OCI-LY7 (cell line): ENCODE results near the gene ADAMTS17. TPM values are rescaled to one million over a fixed set of nuclear protein-coding genes. Genes with fewer than 3 reads are reported as not detected.

Experiments used
- BruUV-seq: library from RNA; stranded (reverse); fragments of 400-500 nt; replicated peaks from 2 replicates; lab custom pipeline; 2021; lab: Mats Ljungman, UMichigan
- CTCF ChIA-PET: fragments of 300-600 bp; sonication (Branson Sonifier 250); formaldehyde crosslinking; loops from one replicate; lab custom pipeline; 2022; ENCODE audit warnings: antibody characterized with exemption; ENCODE audit not compliant: unreplicated experiment; lab: Charles Lee
- POLR2A ChIA-PET: fragments of 300-600 bp; sonication (Branson Sonifier 250); formaldehyde crosslinking; loops from one replicate; lab custom pipeline; 2022; ENCODE audit warnings: antibody characterized with exemption; lab: Charles Lee
- DNase-seq: peaks from one replicate; pipeline ENCODE4 v3.0.0-alpha.2; 2015; ENCODE audit warnings: low spot score
- H2AFZ ChIP-seq: fragments of 200-600 bp; sonication (generic), shearing (Covaris generic); 2 replicates; pipeline ENCODE4 v1.6.1; 2014; ENCODE audit warnings: mild to moderate bottlenecking, antibody characterized with exemption, low read length, moderate library complexity
- H3K27ac ChIP-seq: fragments of 200-600 bp; sonication (generic); 2 replicates; pipeline ENCODE4 v1.5.1; 2014; ENCODE audit warnings: mixed run types, low read depth, mild to moderate bottlenecking, moderate library complexity, low read length, inconsistent platforms; ENCODE audit not compliant: poor library complexity, severe bottlenecking
- H3K36me3 ChIP-seq: fragments of 200-600 bp; sonication (generic); 2 replicates; pipeline ENCODE4 v1.6.1; 2014; ENCODE audit warnings: mild to moderate bottlenecking, antibody characterized with exemption, low read length, moderate library complexity, mixed read lengths; ENCODE audit not compliant: insufficient read depth
- H3K4me1 ChIP-seq: fragments of 200-600 bp; sonication (generic); 2 replicates; pipeline ENCODE4 v1.5.1; 2014; ENCODE audit warnings: mild to moderate bottlenecking, low read length; ENCODE audit not compliant: insufficient read depth, poor library complexity, severe bottlenecking
- H3K4me2 ChIP-seq: fragments of 200-600 bp; sonication (generic); 2 replicates; pipeline ENCODE4 v1.6.1; 2014; ENCODE audit warnings: mild to moderate bottlenecking, low read length
- H3K4me3 ChIP-seq: fragments of 200-600 bp; sonication (generic); 2 replicates; pipeline ENCODE4 v1.5.1; 2014; ENCODE audit warnings: mild to moderate bottlenecking, low read depth, low read length; ENCODE audit not compliant: poor library complexity, severe bottlenecking
- H3K79me2 ChIP-seq: fragments of 200-600 bp; sonication (generic); 2 replicates; pipeline ENCODE4 v1.6.1; 2016; ENCODE audit warnings: low read depth, mild to moderate bottlenecking, low read length, moderate library complexity, mixed read lengths; ENCODE audit not compliant: insufficient read depth
- H3K9me2 ChIP-seq: fragments of 200-600 bp; sonication (generic); 2 replicates; pipeline ENCODE4 v1.6.1; 2016; ENCODE audit warnings: mild to moderate bottlenecking, low read length, mixed read lengths; ENCODE audit not compliant: insufficient read depth
- H3K9me3 ChIP-seq: fragments of 200-600 bp; sonication (generic); 2 replicates; pipeline ENCODE4 v1.6.1; 2014; ENCODE audit warnings: mild to moderate bottlenecking, mixed run types, low read length, mixed read lengths
- H4K20me1 ChIP-seq: fragments of 200-600 bp; sonication (generic); 2 replicates; pipeline ENCODE4 v1.6.1; 2014; ENCODE audit warnings: mild to moderate bottlenecking, antibody characterized with exemption, low read length, moderate library complexity, mixed read lengths; ENCODE audit not compliant: insufficient read depth
- EZH2phosphoT487 ChIP-seq: fragments of 200-600 bp; sonication (generic); IDR thresholded peaks from 2 replicates; pipeline ENCODE4 v1.6.1; 2018; ENCODE audit warnings: low read depth, borderline replicate concordance, mild to moderate bottlenecking, mixed run types, antibody characterized with exemption, low read length, moderate library complexity, mixed read lengths
- intact Hi-C: fragments of 100-400 bp; cut with micrococcal nuclease; formaldehyde crosslinking; loops from one replicate; pipeline ENCODE4 v1.10.0; 2022; ENCODE audit not compliant: unreplicated experiment
- total RNA-seq, 2 experiments: library from RNA; depleted of rRNA in 1 of 2; stranded (reverse); fragments of >200 nt in 1 of 2; shearing (Covaris generic) in 1 of 2; gene quantifications; 2 replicates each; pipeline ENCODE4 v1.2.3, GENCODE V29; 2014 to 2022
- TF ChIP-seq, protein P1 (sequence below): fragments of 200-600 bp; sonication (generic); conservative IDR thresholded peaks from 2 replicates; pipeline ENCODE4 v1.5.1; 2014; ENCODE audit warnings: mild to moderate bottlenecking, antibody characterized with exemption, low read length, moderate library complexity, mixed read lengths

Gene ADAMTS17
- total RNA-seq, 2 experiments from 2014 or later, result not detected

DNA sequence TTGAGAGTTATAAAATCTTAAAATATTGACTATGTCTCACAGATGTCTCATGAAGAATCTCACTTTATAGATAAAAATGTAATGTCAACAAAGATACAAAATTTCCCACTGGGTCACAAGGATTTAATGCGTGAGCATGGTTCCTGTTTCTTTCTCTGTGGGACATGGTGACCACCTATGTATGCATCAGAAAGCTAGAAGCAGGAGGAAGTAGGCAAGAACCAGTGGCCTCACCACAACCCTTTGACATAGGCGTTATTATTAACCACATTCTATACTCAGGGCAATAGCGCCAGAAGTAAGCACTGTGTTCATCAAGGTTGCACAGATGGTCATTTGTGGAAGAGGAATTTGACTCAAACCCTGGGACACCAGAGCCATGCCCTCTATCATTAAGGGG lies 11.7 kb upstream of the ADAMTS17 start:
- Histone ChIP-seq H3K79me2 (no peaks in the 10 kb centered on the region), H3K9me2 (no peaks in the 10 kb centered on the region), H4K20me1 (no peaks in the 10 kb centered on the region), H3K4me1 (peaks cover 3% of the 10 kb centered on the region), H3K4me2 (no peak overlapping the region), H3K27ac (no peak overlapping the region), H2AFZ (no peak overlapping the region), H3K9me3 (no peaks in the 10 kb centered on the region), H3K4me3 (no peak overlapping the region), H3K36me3 (no peaks in the 10 kb centered on the region)
- intact Hi-C loops, result no loop called here
- no peak for DNase-seq
- ChIA-PET CTCF (no interaction called here), POLR2A (no interaction called here)
- no TSS peak for BruUV-seq
- TF ChIP-seq, protein P1, sequence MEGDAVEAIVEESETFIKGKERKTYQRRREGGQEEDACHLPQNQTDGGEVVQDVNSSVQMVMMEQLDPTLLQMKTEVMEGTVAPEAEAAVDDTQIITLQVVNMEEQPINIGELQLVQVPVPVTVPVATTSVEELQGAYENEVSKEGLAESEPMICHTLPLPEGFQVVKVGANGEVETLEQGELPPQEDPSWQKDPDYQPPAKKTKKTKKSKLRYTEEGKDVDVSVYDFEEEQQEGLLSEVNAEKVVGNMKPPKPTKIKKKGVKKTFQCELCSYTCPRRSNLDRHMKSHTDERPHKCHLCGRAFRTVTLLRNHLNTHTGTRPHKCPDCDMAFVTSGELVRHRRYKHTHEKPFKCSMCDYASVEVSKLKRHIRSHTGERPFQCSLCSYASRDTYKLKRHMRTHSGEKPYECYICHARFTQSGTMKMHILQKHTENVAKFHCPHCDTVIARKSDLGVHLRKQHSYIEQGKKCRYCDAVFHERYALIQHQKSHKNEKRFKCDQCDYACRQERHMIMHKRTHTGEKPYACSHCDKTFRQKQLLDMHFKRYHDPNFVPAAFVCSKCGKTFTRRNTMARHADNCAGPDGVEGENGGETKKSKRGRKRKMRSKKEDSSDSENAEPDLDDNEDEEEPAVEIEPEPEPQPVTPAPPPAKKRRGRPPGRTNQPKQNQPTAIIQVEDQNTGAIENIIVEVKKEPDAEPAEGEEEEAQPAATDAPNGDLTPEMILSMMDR, result no peak
- TF ChIP-seq EZH2phosphoT487, result no peak

DNA sequence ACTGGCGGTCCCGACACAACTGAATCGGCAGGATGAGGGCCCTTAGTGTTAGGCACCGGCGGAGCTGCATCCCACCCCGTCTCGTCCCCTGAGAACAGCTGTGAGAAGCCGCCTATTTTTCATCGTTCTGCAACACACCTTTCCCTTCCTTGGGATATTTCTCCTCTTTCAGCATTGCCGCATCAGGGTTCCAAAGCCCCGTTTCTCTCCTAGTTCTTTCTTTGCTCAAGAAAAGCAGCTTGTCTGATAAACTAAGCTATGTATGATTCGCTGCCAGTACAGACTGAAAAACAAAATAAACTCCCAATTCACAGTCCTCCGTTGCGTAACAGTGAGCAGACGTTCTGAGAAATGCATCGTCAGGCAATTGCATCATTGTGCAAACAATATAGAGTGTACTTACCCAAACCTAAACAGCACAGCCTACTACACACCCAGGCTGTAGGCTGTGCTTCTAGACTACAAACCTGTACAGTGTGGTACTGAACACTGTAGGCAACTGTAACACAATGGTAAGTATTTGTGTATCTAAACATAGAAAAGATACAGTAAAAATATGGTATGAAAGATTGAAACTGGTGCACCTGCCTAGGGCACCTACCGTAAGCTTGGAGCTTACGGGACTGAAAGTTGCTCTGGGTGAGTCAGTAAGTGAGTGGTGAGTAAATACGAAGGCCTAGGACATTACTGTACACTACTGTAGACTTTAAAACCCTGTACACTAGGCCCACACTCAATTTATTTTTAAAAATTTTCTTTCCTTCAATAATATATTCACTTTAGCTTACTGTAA lies 8.9 kb upstream of the ADAMTS17 start:
- H3K27ac ChIP-seq, result no peak overlapping the region
- BruUV-seq, result no TSS peak

More for the DNA sequence above, 8.9 kb upstream of the ADAMTS17 start:
- Histone ChIP-seq H3K79me2 (no peaks in the 10 kb centered on the region), H3K4me3 (no peak overlapping the region), H3K4me1 (peaks cover 3% of the 10 kb centered on the region), H4K20me1 (no peaks in the 10 kb centered on the region), H2AFZ (0 out of 2 replicates have a peak overlapping the region, but pooled peaks have one; percentile 85), H3K9me3 (no peaks in the 10 kb centered on the region), H3K4me2 (no peak overlapping the region), H3K9me2 (no peaks in the 10 kb centered on the region), H3K36me3 (no peaks in the 10 kb centered on the region)
- ChIA-PET POLR2A (no interaction called here), CTCF (interaction anchor here (1.9 kb wide), 1 partner anchor 11 kb away, joined by 6 read pairs; no protein-coding TSS in a partner anchor)
- intact Hi-C loops, result no loop called here
- TF ChIP-seq, protein P1, result no peak
- no peak for TF ChIP-seq EZH2phosphoT487
- DNase-seq, result no peak
